ENCODE measurements around the gene EYS.

Gene EYS

DNA sequence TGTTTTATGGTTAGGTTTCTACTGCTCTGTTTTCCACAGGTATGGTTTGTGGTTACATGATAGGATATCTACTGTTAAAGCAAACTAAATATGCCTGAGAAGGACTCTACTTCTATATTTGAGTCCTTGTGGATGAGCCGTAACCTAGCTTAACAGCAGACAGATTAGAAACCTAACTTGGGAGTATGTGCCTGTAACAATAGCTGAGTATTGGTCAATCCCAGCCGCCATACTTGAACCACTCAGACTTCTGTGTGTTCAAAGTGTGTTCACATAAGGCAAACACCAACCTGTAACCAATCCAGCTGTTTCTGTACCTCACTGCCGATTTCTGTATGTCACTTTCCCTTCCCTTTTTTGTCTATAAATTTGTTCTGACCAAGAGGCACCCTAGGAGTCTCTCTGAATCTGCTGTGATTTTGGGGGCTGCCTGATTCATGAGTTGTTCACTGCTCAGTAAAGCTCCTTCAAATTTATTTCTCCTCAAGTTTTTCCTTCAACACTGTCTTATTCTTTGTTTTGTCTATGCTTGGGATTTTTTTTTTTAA is 2034.4 kb downstream of the EYS start:
- Mint-ChIP-seq H3K9me3 (no peaks in the 10 kb centered on the region), H3K27ac (no peak overlapping the region), H3K4me1 (no peaks in the 10 kb centered on the region), H3K4me3 (no peak overlapping the region), H3K36me3 (ENCODE audit: low read depth) (peaks cover 46% of the 10 kb centered on the region), H3K27me3 (ENCODE audit: low read depth, poor library complexity) (no peaks in the 10 kb centered on the region)
- TF ChIP-seq, protein P1, sequence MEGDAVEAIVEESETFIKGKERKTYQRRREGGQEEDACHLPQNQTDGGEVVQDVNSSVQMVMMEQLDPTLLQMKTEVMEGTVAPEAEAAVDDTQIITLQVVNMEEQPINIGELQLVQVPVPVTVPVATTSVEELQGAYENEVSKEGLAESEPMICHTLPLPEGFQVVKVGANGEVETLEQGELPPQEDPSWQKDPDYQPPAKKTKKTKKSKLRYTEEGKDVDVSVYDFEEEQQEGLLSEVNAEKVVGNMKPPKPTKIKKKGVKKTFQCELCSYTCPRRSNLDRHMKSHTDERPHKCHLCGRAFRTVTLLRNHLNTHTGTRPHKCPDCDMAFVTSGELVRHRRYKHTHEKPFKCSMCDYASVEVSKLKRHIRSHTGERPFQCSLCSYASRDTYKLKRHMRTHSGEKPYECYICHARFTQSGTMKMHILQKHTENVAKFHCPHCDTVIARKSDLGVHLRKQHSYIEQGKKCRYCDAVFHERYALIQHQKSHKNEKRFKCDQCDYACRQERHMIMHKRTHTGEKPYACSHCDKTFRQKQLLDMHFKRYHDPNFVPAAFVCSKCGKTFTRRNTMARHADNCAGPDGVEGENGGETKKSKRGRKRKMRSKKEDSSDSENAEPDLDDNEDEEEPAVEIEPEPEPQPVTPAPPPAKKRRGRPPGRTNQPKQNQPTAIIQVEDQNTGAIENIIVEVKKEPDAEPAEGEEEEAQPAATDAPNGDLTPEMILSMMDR (IDR thresholded peaks at IDR 0.05): no peak
- DNase-seq: no peak

GRCh38 chr6:63671098-63671754 is 2035.8 kb downstream of the EYS start:
- no peak overlapping the region for H3K27ac Mint-ChIP-seq
- peaks cover 50% of the 10 kb centered on the region for H3K36me3 Mint-ChIP-seq (ENCODE audit: low read depth)
- no peaks in the 10 kb centered on the region for H3K9me3 Mint-ChIP-seq
- no peak for DNase-seq
- H3K4me3 Mint-ChIP-seq: no peak overlapping the region
- no peaks in the 10 kb centered on the region for H3K4me1 Mint-ChIP-seq
- H3K27me3 Mint-ChIP-seq (ENCODE audit: low read depth, poor library complexity): no peaks in the 10 kb centered on the region
- TF ChIP-seq, protein P1 (IDR thresholded peaks at IDR 0.05): no peak
